ENCODE measurements around the gene SRSF3.

- no peak for TF ChIP-seq LEF1 (IDR thresholded peaks at IDR 0.05; ENCODE audit: borderline replicate concordance)
- no peak for TF ChIP-seq PKNOX1 (IDR thresholded peaks at IDR 0.05)
- no peak for TF ChIP-seq SUZ12 (IDR thresholded peaks at IDR 0.05)
- TF ChIP-seq CTBP1 (IDR thresholded peaks at IDR 0.05; ENCODE audit: borderline replicate concordance) = no peak
- no peak for TF ChIP-seq SP1 (IDR thresholded peaks at IDR 0.05)
- TF ChIP-seq TARDBP (IDR thresholded peaks at IDR 0.05) = no peak
- no peak for TF ChIP-seq NFRKB (IDR thresholded peaks at IDR 0.05)
- no peak for TF ChIP-seq ZNF384 (IDR thresholded peaks at IDR 0.05)
- no peak for TF ChIP-seq BHLHE40 (IDR thresholded peaks at IDR 0.05; ENCODE audit: borderline replicate concordance)
These were observed 17.6 kb upstream of the SRSF3 start for GRCh38 chr6:36576578-36576977.
